ENCODE results near the gene C10orf53.

Gene C10orf53

DNA sequence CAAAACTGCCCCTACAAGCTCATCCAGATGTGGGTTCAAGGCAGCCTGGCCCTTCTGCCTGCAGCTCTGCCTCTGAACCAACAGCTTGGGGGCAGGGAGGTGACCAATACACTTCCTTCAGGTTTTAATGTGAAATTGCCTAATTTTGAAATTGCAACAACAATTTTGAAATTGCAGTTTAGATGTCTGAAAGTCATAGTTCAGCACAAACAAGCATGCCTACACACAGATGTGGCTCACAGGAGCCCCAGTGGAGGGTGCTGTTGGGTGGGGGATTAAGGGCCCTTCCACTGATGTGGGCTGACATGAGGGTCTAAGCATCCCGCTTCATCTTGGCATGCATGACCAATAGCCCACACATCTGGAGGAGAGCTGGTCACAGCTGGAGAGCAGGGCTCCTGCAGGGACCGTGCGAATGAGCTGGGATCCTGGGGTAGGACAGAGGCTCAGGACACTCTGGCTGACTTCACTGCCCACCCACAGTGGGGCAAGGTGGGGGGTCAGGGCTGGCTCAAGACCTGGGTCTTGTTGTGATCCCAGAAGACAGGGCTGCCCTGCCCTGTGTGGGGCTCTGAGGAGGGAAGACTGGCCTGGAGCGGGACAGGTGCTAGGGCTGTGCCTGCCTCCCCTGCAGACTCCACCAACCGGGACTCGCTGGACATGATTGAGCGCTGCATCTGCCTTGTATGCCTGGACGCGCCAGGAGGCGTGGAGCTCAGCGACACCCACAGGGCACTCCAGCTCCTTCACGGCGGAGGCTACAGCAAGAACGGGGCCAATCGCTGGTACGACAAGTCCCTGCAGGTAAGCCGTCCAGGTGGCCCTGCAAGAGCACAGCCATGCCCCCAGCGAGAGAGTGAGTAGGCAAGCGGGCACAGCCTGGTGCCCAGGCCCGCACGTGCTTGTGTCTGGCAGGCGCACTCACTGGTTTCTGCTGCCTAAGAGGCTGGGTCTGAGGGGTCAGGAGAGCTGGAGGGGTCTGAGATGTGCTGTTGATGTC is 33.3 kb upstream of the C10orf53 start:
- H3K9me3 ChIP-seq (ENCODE audit: control insufficient read depth in 1 of 2, low read length in 2 of 2), result no peaks in the 10 kb centered on the region
- peaks cover 2 to 5% of the 10 kb centered on the region in 2 donors for H3K27me3 ChIP-seq (ENCODE audit: control insufficient read depth in 1 of 2, insufficient read depth in 2 of 2, low read length in 2 of 2)
- H3K27ac ChIP-seq (ENCODE audit: low read depth, low read length), result no peak overlapping the region
- H3K9ac ChIP-seq (ENCODE audit: low read depth in 1 of 2, low read length in 2 of 2), result no peak overlapping the region
- no peaks in the 10 kb centered on the region for H3K36me3 ChIP-seq (ENCODE audit: control insufficient read depth in 1 of 2, insufficient read depth in 2 of 2, low read length in 2 of 2)
- no peak overlapping the region for H3K4me3 ChIP-seq (ENCODE audit: low read depth in 1 of 2, low read length in 2 of 2)
- H3K4me1 ChIP-seq (ENCODE audit: control insufficient read depth in 1 of 2, insufficient read depth in 2 of 2, low read length in 2 of 2), result no peaks in the 10 kb centered on the region

DNA sequence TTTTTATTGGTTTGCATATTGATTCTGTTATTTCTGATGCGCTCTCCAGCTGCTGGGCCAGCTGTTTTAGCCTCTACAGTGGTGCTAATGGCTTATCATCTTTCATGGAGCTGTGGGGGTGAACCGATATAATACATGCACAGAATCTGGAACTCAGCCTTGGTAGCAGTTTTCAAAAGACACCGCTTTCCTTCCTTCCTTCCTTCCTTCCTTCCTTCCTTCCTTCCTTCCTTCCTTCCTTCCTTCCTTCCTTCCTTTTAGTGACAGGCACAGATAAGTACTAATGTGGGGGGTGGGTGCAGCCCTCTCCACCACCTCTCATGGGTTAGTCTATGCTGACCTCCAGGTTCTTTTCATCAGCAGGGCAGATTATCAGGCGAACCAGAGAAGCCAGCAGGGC is 31.9 kb upstream of the C10orf53 start:
- Histone ChIP-seq H3K9ac (ENCODE audit: low read depth in 1 of 2, low read length in 2 of 2) (no peak overlapping the region), H3K27me3 (ENCODE audit: control insufficient read depth in 1 of 2, insufficient read depth in 2 of 2, low read length in 2 of 2) (no peaks in the 10 kb centered on the region), H3K9me3 (ENCODE audit: control insufficient read depth in 1 of 2, low read length in 2 of 2) (no peaks in the 10 kb centered on the region), H3K27ac (ENCODE audit: low read depth, low read length) (no peak overlapping the region), H3K36me3 (ENCODE audit: control insufficient read depth in 1 of 2, insufficient read depth in 2 of 2, low read length in 2 of 2) (no peaks in the 10 kb centered on the region), H3K4me1 (ENCODE audit: control insufficient read depth in 1 of 2, insufficient read depth in 2 of 2, low read length in 2 of 2) (peaks cover 0 to 3% of the 10 kb centered on the region in 2 donors), H3K4me3 (ENCODE audit: low read depth in 1 of 2, low read length in 2 of 2) (no peak overlapping the region)

DNA sequence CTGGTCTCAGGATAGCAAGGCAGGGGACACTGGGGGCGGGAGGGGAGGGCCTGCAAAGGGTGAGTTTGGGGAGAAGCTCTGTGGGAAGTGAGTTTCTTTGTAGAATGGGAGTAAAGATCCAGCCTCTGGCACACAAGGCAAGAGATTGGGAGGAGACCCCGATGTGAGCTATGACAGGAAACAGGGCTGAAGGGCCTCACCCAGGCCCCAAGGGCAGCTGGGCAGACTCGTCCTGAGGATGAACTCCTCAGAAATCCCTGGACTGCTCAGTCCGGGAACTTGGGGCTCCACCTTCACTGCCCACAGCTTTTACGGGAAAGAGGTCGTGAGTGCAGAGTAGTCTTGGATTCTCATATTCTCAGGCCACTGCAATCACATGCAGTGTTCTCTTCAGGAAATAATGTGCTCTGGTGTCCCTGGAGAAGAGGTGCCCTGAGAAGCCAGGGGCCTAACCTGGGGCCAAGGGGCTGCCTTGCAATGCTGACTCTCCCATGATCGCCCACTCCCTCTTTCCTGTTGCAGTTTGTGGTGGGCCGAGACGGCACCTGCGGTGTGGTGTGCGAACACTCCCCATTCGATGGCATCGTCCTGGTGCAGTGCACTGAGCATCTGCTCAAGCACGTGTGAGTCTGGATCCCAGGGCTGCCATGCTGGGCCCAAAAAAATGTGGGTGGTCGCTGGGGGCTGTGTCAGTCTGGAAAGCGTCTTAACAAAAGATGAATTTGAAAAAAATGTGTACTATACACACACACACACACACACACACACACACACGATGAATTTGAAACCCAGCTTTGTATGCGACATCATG is 31.3 kb upstream of the C10orf53 start:
- H3K27me3 ChIP-seq (ENCODE audit: control insufficient read depth in 1 of 2, insufficient read depth in 2 of 2, low read length in 2 of 2), result no peaks in the 10 kb centered on the region
- peaks cover 0 to 9% of the 10 kb centered on the region in 2 donors for H3K4me1 ChIP-seq (ENCODE audit: control insufficient read depth in 1 of 2, insufficient read depth in 2 of 2, low read length in 2 of 2)
- no peaks in the 10 kb centered on the region for H3K36me3 ChIP-seq (ENCODE audit: control insufficient read depth in 1 of 2, insufficient read depth in 2 of 2, low read length in 2 of 2)
- H3K9ac ChIP-seq (ENCODE audit: low read depth in 1 of 2, low read length in 2 of 2), result no peak overlapping the region
- H3K27ac ChIP-seq (ENCODE audit: low read depth, low read length), result no peak overlapping the region
- no peak overlapping the region for H3K4me3 ChIP-seq (ENCODE audit: low read depth in 1 of 2, low read length in 2 of 2)
- no peaks in the 10 kb centered on the region for H3K9me3 ChIP-seq (ENCODE audit: control insufficient read depth in 1 of 2, low read length in 2 of 2)

DNA sequence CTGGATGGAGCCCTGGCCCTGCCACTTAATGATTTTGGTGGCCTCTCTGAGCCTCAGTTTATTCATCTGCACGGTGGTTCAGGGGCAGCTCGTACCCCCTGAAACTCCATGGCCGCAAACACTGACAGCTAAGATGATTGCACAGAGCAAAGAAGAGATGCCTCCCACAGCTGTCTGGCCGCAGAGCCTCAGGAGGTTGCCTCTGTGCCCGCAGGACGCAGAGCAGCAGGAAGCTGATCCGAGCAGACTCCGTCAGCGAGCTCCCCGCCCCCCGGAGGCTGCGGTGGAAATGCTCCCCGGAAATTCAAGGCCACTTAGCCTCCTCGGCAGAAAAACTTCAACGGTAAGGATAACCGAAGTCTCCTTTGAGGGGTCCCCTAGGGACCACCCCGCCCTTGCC is 30.2 kb upstream of the C10orf53 start:
- H3K9ac ChIP-seq (ENCODE audit: low read depth in 1 of 2, low read length in 2 of 2), result no peak overlapping the region
- H3K9me3 ChIP-seq (ENCODE audit: control insufficient read depth in 1 of 2, low read length in 2 of 2), result no peaks in the 10 kb centered on the region
- no peaks in the 10 kb centered on the region for H3K36me3 ChIP-seq (ENCODE audit: control insufficient read depth in 1 of 2, insufficient read depth in 2 of 2, low read length in 2 of 2)
- H3K27me3 ChIP-seq (ENCODE audit: control insufficient read depth in 1 of 2, insufficient read depth in 2 of 2, low read length in 2 of 2), result no peaks in the 10 kb centered on the region
- no peak overlapping the region for H3K27ac ChIP-seq (ENCODE audit: low read depth, low read length)
- H3K4me1 ChIP-seq (ENCODE audit: control insufficient read depth in 1 of 2, insufficient read depth in 2 of 2, low read length in 2 of 2), result peaks cover 0 to 12% of the 10 kb centered on the region in 2 donors
- H3K4me3 ChIP-seq (ENCODE audit: low read depth in 1 of 2, low read length in 2 of 2), result no peak overlapping the region

DNA sequence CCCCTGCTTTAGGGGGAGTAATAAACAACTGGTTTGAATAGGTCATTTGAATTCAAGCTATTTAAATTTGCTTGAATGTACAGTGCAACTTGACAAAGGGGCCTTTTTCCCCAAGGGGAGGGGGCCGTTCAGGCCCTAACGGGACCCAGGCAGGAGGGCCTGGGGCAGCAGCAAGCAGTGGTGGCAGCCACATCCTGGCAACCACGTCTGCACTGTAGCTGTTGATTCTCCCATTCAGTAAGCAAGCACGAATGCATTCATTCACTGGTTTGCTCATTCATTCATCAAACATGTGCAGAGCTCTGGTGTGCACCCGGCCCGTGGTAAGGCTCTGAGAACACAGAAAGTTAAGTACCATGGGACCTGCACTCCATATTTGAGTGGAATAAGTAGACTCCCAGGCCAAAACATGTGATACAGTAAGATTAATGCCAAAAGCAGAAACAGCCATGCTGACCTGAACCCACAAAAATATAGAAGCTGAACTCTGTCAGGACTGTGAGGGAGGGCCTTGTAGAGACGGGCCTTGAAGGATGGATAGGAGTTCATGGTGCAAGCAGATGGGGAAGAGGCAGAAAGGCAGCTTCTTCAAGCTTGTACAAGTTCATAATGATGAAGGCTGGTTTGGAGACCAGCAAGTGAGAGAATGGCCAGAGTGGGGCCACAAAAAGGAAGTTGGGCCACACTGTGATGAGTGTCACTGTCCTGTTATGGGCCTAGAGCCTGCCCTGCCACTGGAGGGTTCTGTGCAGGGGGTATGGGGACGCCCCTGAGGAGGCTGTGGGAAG is 29.3 kb upstream of the C10orf53 start:
- Histone ChIP-seq H3K36me3 (ENCODE audit: control insufficient read depth in 1 of 2, insufficient read depth in 2 of 2, low read length in 2 of 2) (no peaks in the 10 kb centered on the region), H3K27me3 (ENCODE audit: control insufficient read depth in 1 of 2, insufficient read depth in 2 of 2, low read length in 2 of 2) (no peaks in the 10 kb centered on the region), H3K4me1 (ENCODE audit: control insufficient read depth in 1 of 2, insufficient read depth in 2 of 2, low read length in 2 of 2) (peaks cover 0 to 12% of the 10 kb centered on the region in 2 donors), H3K4me3 (ENCODE audit: low read depth in 1 of 2, low read length in 2 of 2) (no peak overlapping the region), H3K9ac (ENCODE audit: low read depth in 1 of 2, low read length in 2 of 2) (no peak overlapping the region), H3K9me3 (ENCODE audit: control insufficient read depth in 1 of 2, low read length in 2 of 2) (no peaks in the 10 kb centered on the region), H3K27ac (ENCODE audit: low read depth, low read length) (no peak overlapping the region)

DNA sequence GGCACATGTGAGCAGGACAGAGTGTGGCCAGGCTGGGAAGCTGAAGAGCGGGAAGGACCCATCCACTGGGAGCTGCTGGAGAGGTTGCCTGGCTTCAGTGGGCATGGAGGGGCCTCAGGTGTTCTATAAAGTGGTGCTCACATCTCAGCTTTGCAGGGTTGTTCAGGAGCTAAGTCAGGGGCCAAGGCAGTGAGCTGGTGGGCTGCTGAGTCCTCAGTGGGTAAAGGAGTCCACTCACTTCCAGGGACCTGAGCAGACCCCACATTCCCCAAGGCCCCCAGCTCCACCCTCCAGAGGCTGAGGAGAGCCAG is 28.8 kb upstream of the C10orf53 start:
- Histone ChIP-seq H3K4me1 (ENCODE audit: control insufficient read depth in 1 of 2, insufficient read depth in 2 of 2, low read length in 2 of 2) (peaks cover 0 to 12% of the 10 kb centered on the region in 2 donors), H3K4me3 (ENCODE audit: low read depth in 1 of 2, low read length in 2 of 2) (no peak overlapping the region), H3K27me3 (ENCODE audit: control insufficient read depth in 1 of 2, insufficient read depth in 2 of 2, low read length in 2 of 2) (no peaks in the 10 kb centered on the region), H3K36me3 (ENCODE audit: control insufficient read depth in 1 of 2, insufficient read depth in 2 of 2, low read length in 2 of 2) (no peaks in the 10 kb centered on the region), H3K9ac (ENCODE audit: low read depth in 1 of 2, low read length in 2 of 2) (no peak overlapping the region), H3K27ac (ENCODE audit: low read depth, low read length) (no peak overlapping the region), H3K9me3 (ENCODE audit: control insufficient read depth in 1 of 2, low read length in 2 of 2) (no peaks in the 10 kb centered on the region)

DNA sequence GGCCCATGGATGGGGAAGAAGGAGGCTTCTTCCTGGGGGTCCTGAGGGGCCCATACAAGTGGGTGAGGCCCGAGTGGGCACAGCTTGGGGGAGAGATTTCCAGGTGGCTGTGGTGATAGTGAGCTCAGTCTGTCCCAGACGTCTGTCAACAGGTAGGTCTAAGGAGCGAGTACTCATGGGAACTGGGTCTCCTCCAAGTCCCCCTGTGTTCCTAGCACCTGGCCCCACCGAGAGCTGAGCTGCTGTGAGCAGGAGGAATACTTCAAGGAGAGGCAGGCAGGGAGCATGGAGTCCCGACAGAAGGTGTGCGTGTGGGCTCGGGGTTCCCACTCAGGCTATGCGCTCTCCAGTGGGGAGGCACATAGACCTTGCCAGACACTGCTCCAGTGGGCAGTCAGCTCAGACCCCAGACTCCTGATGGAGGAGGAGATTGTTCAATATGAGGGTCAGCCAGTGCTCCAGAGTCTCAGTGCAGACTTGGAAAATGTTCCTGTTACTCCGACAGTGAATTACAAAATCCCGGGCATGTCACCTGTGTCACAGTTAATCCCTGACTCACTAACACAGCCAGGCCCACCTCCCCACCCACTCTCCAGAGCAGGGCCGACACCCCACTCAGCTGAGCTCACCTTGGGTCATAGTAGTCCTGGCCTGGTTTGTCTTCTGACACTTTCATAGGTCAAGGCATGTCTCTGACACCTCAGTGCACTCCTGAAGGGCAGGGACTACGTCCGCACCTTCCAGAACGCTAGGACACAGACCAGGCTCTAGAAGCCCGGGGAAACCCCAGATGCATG is 28.2 kb upstream of the C10orf53 start:
- no peaks in the 10 kb centered on the region for H3K9me3 ChIP-seq (ENCODE audit: control insufficient read depth in 1 of 2, low read length in 2 of 2)
- H3K27me3 ChIP-seq (ENCODE audit: control insufficient read depth in 1 of 2, insufficient read depth in 2 of 2, low read length in 2 of 2), result no peaks in the 10 kb centered on the region
- H3K4me3 ChIP-seq (ENCODE audit: low read depth in 1 of 2, low read length in 2 of 2), result no peak overlapping the region
- no peak overlapping the region for H3K9ac ChIP-seq (ENCODE audit: low read depth in 1 of 2, low read length in 2 of 2)
- peaks cover 0 to 12% of the 10 kb centered on the region in 2 donors for H3K4me1 ChIP-seq (ENCODE audit: control insufficient read depth in 1 of 2, insufficient read depth in 2 of 2, low read length in 2 of 2)
- no peak overlapping the region for H3K27ac ChIP-seq (ENCODE audit: low read depth, low read length)
- no peaks in the 10 kb centered on the region for H3K36me3 ChIP-seq (ENCODE audit: control insufficient read depth in 1 of 2, insufficient read depth in 2 of 2, low read length in 2 of 2)

DNA sequence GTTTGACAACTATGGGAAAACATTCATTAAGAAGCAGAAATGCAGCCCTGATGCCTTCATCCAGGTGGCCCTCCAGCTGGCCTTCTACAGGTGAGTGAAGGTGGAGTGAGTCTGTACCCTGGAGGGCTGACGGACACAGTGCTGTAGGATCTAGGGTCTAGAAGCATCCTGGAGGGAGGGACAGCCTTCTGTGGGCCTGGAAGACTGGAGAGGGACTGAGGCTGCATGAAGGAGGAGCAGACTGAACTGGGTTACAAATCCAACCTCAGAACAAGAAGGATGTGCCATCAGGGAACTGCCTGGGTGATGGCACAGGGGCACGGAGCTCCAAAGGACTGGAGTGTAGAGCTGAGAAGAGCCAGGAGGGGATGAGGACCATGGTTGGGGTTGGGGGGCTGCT is 27.5 kb upstream of the C10orf53 start:
- Histone ChIP-seq H3K27ac (ENCODE audit: low read depth, low read length) (no peak overlapping the region), H3K36me3 (ENCODE audit: control insufficient read depth in 1 of 2, insufficient read depth in 2 of 2, low read length in 2 of 2) (no peaks in the 10 kb centered on the region), H3K9ac (ENCODE audit: low read depth in 1 of 2, low read length in 2 of 2) (no peak overlapping the region), H3K9me3 (ENCODE audit: control insufficient read depth in 1 of 2, low read length in 2 of 2) (no peaks in the 10 kb centered on the region), H3K4me3 (ENCODE audit: low read depth in 1 of 2, low read length in 2 of 2) (no peak overlapping the region), H3K27me3 (ENCODE audit: control insufficient read depth in 1 of 2, insufficient read depth in 2 of 2, low read length in 2 of 2) (no peaks in the 10 kb centered on the region), H3K4me1 (ENCODE audit: control insufficient read depth in 1 of 2, insufficient read depth in 2 of 2, low read length in 2 of 2) (peaks cover 0 to 12% of the 10 kb centered on the region in 2 donors)

DNA sequence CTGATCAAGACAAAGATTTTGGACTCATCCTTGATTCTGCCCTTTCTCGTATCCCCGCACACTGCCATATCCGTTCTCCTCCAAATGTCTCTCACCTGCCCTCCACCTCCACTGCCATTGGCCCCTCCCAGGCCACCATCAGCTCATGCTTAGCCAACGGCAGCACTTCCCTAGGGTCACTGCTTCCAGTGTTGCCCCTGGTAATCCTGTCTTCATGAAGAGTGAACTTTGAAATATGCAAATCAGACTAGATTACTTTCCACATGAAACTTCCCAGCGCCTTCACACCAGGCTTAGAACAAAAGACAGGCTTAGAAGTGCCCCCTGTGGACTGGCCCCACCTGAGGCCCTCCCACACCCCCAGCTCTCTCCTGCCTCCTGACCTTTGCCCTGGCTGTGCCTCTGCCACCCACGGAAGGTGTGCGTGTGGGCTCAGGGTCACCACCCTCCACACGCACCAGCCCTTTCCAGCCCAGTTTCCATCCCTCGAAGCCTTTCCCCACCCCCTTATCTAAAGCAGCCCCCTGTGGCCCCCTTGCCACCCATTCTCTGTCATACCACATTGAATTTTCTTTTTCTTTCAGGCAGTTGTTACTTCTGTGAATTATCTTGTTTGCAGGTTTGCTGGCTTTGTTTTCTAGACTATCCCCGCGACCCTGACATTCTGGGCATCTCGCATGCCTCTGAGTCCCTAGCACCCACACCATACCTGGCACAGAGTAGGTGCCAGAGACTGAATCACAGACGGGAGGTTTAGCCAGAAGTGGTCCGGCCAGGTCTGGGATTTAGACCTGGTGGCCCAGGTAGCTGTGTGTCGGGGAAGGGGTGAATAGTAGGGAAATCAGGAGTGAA is 26.8 kb upstream of the C10orf53 start:
- no peak overlapping the region for H3K4me3 ChIP-seq (ENCODE audit: low read depth in 1 of 2, low read length in 2 of 2)
- H3K4me1 ChIP-seq (ENCODE audit: control insufficient read depth in 1 of 2, insufficient read depth in 2 of 2, low read length in 2 of 2), result peaks cover 0 to 12% of the 10 kb centered on the region in 2 donors
- H3K27me3 ChIP-seq (ENCODE audit: control insufficient read depth in 1 of 2, insufficient read depth in 2 of 2, low read length in 2 of 2), result no peaks in the 10 kb centered on the region
- no peak overlapping the region for H3K27ac ChIP-seq (ENCODE audit: low read depth, low read length)
- H3K9ac ChIP-seq (ENCODE audit: low read depth in 1 of 2, low read length in 2 of 2), result no peak overlapping the region
- no peaks in the 10 kb centered on the region for H3K9me3 ChIP-seq (ENCODE audit: control insufficient read depth in 1 of 2, low read length in 2 of 2)
- no peaks in the 10 kb centered on the region for H3K36me3 ChIP-seq (ENCODE audit: control insufficient read depth in 1 of 2, insufficient read depth in 2 of 2, low read length in 2 of 2)
